Measurements from ENCODE around the gene PYGO2.

DNA sequence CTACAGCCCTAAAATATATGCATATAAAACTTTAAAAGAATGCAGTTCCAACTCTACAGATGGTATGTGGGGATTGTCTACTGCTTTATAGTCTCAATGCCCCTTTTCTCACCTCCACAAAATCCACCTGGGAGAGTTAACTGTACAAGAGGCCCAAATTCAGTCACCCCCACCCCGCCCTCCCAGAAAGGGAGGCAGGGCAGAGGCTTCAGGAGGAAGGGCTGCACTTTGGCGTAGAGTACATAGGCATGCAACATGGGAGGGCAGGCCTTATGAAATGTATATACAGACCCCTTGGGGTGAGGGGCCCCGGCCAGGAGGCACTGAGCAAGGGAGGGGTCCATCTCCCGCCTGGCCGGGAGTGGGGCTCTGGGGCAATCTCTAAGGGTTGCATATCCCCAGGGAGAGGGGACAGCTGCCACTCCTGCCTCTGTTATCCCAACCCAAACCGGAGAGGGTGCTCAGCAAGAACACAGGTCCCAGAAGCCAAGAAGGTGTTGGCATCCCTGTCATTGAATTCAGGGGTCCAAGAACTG lies 1.3 kb upstream of the PYGO2 start:
- TF ChIP-seq, protein P1, sequence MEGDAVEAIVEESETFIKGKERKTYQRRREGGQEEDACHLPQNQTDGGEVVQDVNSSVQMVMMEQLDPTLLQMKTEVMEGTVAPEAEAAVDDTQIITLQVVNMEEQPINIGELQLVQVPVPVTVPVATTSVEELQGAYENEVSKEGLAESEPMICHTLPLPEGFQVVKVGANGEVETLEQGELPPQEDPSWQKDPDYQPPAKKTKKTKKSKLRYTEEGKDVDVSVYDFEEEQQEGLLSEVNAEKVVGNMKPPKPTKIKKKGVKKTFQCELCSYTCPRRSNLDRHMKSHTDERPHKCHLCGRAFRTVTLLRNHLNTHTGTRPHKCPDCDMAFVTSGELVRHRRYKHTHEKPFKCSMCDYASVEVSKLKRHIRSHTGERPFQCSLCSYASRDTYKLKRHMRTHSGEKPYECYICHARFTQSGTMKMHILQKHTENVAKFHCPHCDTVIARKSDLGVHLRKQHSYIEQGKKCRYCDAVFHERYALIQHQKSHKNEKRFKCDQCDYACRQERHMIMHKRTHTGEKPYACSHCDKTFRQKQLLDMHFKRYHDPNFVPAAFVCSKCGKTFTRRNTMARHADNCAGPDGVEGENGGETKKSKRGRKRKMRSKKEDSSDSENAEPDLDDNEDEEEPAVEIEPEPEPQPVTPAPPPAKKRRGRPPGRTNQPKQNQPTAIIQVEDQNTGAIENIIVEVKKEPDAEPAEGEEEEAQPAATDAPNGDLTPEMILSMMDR (IDR thresholded peaks at IDR 0.05; ENCODE audit: insufficient read depth, low read length, poor library complexity, severe bottlenecking) = no peak
- TF ChIP-seq EZH2phosphoT487 (conservative IDR thresholded peaks at IDR 0.05; ENCODE audit: low read length) = no peak
